RWPE1 (cell line): Measurements from ENCODE around the gene CCT5.
"Not testable (repeated sequence)": the region's sequence is repeated elsewhere in the genome, so short reads cannot be mapped to it uniquely, and the experiment has no call there.

Experiments used
- CTCF ChIA-PET: fragments of 350-600 bp; sonication (Branson Sonifier 250); formaldehyde crosslinking; extraction: SDS; loops from one replicate; lab custom pipeline; 2021; lab: Yijun Ruan, JAX
- POLR2A ChIA-PET: fragments of 400-600 bp; formaldehyde crosslinking; extraction: SDS; loops from one replicate; lab custom pipeline; 2020; ENCODE audit warnings: antibody characterized with exemption; ENCODE audit not compliant: low non-redundant PET; lab: Yijun Ruan, JAX
- DNase-seq: peaks from one replicate; pipeline ENCODE4 v3.0.0; 2012; ENCODE audit warnings: low spot score
- H3K27ac ChIP-seq: fragments of 450-650 bp; 2 replicates; pipeline ENCODE4 v1.5.1; 2017
- TF ChIP-seq, protein P1 (sequence below): fragments of 450-650 bp; conservative IDR thresholded peaks from 2 replicates; pipeline ENCODE4 v1.5.1; 2017; ENCODE audit warnings: low read depth, mild to moderate bottlenecking

The CCT5 gene

DNA sequence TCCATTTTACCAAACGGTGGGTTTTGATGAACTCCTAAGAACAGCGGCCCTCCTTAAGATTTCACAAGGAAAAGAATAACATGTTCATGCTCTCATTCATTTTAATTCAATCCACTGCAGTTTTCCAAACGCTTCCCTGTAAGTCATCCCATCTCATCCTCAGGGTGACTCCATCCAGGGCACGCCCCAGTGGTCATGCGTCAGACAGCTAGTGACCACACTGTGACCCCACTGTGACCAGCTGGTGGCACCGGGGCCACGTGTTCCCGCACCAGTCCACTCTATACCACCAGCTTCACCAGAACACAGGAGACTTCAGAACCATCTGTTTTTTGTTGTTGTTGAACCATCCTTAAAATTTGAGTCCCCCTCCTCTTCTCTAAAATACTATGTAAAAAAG lies 14.7 kb upstream of the CCT5 start:
- CTCF ChIA-PET = no interaction called here
- POLR2A ChIA-PET = no interaction called here
- no peak overlapping the region for H3K27ac ChIP-seq
- no peak for DNase-seq
- TF ChIP-seq, protein P1, sequence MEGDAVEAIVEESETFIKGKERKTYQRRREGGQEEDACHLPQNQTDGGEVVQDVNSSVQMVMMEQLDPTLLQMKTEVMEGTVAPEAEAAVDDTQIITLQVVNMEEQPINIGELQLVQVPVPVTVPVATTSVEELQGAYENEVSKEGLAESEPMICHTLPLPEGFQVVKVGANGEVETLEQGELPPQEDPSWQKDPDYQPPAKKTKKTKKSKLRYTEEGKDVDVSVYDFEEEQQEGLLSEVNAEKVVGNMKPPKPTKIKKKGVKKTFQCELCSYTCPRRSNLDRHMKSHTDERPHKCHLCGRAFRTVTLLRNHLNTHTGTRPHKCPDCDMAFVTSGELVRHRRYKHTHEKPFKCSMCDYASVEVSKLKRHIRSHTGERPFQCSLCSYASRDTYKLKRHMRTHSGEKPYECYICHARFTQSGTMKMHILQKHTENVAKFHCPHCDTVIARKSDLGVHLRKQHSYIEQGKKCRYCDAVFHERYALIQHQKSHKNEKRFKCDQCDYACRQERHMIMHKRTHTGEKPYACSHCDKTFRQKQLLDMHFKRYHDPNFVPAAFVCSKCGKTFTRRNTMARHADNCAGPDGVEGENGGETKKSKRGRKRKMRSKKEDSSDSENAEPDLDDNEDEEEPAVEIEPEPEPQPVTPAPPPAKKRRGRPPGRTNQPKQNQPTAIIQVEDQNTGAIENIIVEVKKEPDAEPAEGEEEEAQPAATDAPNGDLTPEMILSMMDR = no peak

DNA sequence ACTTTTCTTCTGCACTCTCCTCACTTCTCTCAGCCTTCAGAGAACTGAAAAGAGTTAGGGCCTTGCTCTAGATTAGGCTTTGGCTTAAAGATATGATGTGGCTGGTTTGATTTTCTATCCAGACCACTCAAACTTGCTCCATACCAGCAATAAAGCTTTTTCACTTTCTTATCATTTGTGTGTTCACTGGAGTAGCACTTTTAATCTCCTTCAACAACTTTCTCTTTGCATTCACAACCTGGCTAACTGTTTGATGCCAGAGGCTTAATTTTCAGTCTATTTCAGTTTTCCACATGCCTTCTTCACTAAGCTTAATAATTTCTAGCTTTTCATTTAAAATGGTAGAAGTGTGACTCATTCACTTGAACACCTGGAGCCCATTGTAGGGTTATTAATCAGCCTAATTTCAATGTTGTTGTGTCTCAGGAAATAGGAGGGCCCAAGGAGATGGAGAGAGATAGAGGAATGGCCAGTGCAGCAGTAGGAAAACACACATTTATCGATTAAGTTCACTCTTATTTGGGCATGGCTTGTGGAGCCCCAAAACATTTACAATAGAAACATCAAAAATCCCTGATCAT lies 6.3 kb upstream of the CCT5 start:
- ChIA-PET CTCF (no interaction called here), POLR2A (no interaction called here)
- H3K27ac ChIP-seq = no peak overlapping the region
- DNase-seq = no peak
- TF ChIP-seq, protein P1 = no peak

DNA sequence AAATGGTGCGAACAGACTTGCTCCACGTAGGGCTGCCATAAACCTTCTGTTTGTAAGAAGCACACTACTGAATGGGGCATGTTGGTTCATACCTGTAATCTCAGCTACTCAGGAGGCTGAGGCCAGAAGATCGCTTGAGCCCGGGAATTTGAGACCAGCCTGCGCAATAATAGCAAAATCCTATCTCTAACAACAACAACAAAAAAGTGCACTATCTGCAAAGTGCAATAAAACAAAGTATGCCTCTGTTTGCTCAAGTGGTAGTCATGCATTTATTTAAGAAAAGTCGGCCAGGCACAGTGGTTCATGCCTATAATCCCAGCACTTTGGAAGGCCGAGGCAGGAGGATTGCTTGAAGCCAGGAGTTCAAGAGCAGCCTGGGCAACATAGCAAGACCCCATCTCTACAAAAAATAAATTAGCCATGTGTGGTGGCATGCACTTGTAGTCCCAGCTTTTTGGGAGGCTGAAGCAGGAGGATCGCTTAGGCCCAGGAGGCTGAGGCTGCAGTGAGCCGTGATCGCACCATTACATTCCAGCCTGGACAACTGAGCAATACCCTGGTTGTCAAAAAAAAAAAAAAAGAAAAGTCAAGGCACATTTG lies 5.6 kb upstream of the CCT5 start:
- TF ChIP-seq, protein P1 = no peak
- no peak overlapping the region for H3K27ac ChIP-seq
- ChIA-PET POLR2A (no interaction called here), CTCF (no interaction called here)
- DNase-seq = no peak

DNA sequence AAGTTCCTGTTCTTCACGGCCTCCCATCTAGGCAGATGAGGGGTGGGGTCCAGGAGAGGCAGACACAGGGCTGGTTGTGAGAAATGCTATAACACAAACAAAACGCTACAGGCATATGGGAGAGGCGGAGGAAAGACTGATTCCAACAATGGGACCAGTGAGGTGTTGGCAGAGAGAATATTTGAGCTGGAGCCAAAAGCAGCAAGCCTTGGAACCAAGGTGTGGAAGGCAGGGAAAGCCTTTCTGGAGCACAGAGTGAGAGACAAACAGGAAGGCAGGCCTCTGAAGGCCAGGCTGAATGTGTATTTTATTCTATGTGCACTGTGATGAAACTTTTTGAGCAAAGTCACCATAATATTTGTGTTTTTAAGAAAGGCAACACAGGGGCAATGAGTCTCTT lies 3.3 kb upstream of the CCT5 start:
- no peak overlapping the region for H3K27ac ChIP-seq
- ChIA-PET POLR2A (no interaction called here), CTCF (interaction anchor here (0.7 kb wide), 1 partner anchor 263 kb away, joined by 4 read pairs; no protein-coding TSS in a partner anchor)
- TF ChIP-seq, protein P1 = no peak
- no peak for DNase-seq

DNA sequence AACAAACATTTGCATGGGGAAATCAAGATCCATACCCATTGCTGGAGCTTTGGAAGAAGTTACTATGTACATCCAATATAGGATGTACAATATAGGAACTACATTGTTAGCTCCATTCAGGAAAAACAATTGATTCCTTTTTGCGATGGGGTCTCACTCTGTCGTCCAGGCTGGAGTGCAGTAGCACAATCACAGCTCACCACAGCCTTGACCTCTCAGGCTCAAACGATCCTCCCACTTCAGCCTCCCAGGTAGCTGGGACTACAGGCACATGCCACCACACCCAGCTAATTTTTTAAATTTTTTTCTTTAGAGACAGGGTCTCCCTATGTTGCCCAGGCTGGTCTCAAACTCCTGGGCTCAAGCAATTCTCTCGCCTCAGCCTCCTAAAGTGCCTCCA lies 2.9 kb upstream of the CCT5 start:
- H3K27ac ChIP-seq, POLR2A ChIA-PET, DNase-seq: not testable (repeated sequence)
- CTCF ChIA-PET = interaction anchor here (0.7 kb wide), 1 partner anchor 263 kb away, joined by 4 read pairs; no protein-coding TSS in a partner anchor

DNA sequence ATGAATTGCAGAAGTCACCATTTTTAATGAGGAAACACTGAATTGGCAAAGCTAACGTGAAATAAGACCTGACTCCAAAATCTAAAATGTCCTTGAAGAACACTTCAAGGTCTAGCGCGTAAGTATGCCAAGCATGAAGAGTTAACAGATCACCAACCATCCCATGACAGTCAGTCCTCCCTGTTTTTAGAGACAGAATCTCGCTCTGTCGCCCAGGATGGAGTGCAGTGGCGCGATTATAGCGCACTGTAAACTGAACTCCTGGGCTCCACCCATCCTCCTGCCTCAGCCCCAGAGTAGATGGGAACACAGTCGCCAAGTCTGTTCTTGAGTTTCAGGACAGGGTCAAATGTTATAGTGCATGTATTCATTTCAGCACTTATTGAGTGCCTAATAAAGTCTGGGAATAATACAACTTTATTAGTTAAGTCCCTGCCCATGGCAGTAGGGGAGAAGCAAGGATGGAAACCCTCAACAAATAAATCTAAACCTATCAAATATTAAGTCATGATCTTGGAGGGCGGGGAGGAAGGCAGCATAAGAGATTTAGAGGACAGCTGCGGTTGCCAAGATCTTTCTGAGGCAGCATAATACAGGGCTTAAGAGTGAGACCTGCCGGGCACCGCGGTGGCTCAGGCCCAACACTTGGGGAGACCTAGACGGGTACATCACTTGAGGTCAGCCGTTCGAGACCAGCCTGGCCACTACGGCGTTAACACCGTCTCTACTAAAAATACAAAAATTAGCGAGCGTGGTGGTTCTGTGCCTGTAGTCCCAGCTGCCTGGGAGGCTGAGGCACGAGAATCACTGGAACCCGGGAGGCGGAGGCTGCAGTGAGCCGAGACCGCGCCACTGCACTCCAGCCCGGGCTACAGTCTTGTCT lies 1.5 kb upstream of the CCT5 start:
- POLR2A ChIA-PET = no interaction called here
- TF ChIP-seq, protein P1 = no peak
- DNase-seq = no peak
- CTCF ChIA-PET = no interaction called here
- peak overlapping the region; percentile 94 for H3K27ac ChIP-seq
